M059J (cell line): ENCODE measurements around the gene KLF13. TPM values are rescaled to one million over a fixed set of nuclear protein-coding genes. Genes with fewer than 3 reads are reported as not detected.
A peak's percentile ranks its signal among the peaks of the same experiment; 100 is the strongest.

Experiments
- DNase-seq: peaks from one replicate; pipeline ENCODE4 v3.0.0-alpha.2; 2012; ENCODE audit warnings: low read depth
- total RNA-seq: library from RNA; depleted of rRNA; stranded (reverse); fragments of >200 nt; shearing (Covaris generic); gene quantifications from 2 replicates; pipeline ENCODE4 v1.2.3, GENCODE V29; 2014; rRNA removed

KLF13 gene
- total RNA-seq, 1 experiment from 2014 or later, result 16.8 TPM

DNA sequence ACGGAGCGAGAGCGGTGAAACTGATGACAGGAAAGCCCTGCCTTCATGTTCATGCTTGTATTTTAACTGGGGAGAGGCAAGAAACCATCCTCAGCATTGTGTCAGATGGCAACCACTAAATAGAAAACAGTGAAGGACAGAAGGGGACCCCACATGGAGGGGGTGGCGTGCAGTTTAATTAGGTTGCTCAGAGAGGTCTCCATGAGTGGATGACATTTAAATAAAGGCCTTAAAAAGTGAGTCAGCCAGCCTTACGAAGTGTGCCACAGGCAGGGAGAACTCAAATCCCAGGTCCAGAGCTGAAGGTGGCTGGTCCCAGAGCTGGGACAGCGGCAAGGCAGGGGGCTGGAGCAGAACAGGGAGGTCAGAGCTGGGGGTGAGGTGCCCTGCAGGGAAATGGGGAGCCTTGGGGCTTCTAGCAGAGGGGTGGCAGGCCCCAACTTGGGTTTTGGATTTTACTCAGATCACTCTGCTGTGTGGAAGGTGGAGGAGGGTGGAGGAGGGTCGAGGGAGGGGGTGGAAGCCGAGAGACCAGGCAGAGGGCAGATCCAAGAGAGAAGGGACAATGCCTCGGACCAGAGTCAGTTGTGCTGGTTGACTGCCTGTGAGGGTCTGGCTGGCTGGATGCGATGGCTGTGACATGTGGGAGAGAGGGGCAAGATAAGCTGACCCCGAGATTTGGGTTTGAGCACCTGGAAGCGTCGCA is 73.7 kb downstream of the KLF13 start:
- DNase-seq, result peak; percentile 21

DNA sequence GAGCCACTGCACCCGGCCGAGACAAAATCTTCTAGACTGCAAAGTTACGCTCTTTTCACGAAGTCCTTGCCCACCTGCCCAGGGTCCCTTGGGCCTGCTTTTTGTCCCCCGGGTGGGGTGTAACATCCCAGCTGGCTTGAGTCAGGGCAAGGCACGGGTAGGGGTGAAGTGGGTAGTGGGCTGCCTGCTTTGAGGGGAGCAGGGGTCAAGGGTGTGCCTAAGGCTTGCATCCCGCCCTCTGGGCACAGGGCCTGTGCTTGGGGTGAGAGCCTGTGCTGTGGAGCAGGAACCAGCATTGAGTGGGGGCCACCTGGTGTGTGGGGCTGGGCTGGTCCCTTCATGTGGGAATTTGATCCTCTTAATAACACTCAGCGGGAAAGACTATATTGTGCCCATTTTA is 74.6 kb downstream of the KLF13 start:
- DNase-seq, result no peak

DNA sequence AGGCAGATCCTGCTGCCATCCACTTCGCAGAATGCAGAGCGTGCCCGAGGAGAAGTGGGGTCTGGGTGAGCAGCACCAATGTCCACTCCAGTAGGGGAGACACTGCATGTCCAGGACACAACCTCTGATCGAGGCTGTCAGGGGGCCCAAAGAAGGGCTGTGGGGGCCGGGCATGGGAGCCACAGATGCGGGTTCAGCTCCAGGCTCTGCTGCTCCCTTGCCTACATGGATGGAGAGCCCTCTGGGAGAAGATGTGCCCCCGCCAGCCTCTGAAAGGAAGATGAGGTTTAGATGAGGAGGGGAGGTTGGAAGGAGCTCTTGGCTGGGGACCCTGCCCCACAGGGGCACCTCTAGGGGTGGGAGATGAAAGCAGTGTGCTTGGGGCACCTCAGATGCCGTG is 75.4 kb downstream of the KLF13 start:
- DNase-seq, result no peak

DNA sequence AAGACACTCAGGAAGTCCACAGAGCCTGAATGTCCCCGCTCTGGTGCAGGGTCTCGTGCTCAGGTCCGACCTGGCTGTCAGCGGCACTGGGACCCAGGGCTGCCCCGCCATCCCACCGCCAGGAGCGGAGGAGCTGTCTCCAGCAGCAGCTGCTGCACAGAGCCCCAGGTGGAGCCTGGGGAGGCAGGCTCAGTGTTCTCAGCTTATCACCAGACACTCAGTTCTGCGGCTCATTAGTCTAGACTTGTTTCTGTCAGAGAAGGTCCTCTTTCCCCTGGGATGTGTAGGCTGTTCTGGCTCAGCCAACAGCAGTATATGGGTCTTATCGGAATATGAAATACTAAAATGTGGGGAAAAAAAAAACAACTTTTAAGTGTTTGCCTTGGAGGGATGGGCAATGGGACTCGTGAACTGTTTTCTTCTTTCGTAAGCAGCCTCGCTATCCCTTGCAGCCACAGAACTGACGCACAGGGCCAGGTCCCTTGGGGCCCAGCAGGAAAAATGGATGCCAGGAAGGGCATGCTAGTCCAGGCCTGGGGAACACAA is 75.9 kb downstream of the KLF13 start:
- no peak for DNase-seq

DNA sequence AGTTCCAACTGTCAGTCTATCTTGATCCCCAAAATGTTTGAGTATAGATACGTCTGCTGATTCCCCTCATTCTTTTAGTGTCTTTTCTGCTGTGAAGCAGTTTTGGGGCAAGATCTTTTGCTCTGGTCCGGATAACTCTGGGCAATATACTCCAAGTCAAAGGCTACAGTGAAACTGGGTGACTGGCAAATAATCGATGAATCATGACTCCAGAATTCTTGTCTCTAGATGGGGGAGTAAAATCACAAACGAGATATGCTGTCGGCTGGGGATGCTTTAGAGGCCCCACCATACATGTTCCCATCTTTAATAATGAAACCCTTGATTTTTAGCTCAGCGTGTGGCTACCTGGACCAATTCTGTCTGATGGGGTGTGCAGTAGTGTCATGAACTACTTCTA is 76.5 kb downstream of the KLF13 start:
- peak; percentile 10 for DNase-seq

DNA sequence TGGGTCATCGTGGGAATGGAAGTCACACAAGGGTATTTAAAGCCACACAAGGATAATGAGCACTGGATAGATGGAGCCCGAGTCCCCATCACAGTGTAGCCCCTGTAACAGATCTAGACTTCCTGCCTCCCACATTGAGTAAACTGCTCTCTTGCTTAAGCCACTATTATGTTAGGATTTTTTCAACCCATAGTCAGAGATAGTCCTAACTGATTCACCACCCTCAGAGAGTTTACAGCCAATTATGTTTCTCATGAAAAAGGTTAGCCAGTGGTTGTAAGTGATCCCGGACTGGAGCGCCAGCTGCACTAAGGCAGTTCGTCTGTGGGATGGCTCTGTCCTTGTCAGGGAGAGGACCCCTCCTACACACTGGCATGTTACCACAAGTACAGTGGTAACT is 77.0 kb downstream of the KLF13 start:
- no peak for DNase-seq

DNA sequence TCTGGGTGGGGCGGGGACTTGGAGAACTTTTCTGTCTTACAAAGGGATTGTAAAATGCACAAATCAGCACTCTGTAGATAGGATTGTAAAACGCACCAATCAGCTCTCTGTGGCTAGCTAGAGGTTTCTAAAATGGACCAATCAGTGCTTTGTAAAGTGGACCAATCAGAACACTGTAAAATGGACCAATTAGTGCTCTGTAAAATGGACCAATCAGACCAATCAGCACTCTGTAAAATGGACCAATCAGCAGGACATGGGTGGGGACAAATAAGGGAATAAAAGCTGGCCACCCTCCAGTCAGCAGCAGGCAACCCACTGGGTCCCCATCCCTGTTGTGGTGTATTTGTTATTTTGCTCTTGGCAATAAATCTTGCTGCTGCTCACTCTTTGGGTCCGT is 77.7 kb downstream of the KLF13 start:
- no peak for DNase-seq

DNA sequence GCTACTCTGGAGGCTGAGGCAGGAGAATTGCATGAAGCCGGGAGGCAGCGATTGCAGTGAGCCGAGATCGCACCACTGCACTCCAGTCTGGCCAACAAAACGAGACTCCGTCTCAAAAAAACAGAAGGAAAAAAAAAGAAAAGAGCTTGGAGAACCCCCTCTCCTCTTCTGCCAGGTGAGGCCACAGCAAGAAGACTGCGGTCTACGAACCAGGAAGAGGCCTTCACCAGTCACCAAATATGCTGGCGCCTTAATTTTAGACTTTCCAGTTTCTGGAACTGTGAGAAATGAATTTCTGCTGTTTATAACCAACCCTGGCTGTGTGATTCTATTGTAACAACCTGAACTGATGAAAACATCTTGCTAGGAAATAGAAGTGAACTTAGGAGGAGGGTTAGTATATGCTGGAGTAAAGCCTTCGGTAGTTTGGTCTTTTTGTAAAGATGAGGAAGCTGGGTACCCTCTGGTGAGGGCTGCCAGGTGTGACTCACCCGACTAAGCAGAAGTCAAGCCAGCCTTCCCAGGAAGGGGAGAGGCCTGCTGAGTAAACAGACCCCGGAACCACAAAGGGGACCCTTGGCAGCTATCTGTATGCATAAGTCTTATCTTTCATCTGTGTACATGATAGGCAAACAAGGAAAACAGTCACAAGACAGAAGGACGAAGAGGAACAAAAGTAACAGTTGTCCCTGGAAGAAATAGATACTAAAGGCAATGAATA is 78.7 kb downstream of the KLF13 start:
- DNase-seq, result peak; percentile 61

DNA sequence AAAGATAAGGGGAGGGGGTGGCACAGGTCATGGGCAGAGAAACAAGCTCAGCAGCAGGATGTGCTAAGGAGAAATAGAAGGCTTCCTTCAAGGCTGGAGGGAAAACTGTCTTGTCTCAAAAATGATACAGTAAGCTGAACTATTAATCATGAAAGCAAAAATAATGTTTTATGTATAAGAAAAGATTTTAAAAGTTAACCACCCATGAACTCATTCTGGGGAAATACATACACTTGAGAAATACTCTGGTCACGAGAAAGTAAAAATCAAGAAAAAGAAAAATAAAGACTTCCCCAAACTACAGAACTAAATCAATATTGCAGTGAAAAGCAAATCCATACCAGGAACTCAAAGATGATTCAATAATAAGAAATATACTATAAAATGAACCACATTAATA is 80.7 kb downstream of the KLF13 start:
- no peak for DNase-seq

DNA sequence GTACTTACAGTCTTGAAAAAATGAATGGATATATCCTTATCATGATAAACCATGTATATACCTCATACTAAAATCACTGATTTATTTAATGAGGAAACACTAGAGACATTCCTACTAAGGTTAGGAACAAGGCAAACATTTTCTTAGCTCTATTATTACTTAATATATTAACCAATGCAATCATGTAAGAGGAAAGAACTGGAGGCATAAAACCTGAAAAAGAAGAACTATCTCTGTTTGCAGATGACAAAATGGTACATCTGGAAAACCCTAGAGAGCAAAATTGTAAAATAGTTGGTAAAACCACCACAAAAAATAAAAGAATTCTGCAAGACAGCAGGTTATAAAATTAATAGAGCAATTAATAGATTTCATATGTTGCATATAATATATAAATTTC is 81.2 kb downstream of the KLF13 start:
- no peak for DNase-seq

DNA sequence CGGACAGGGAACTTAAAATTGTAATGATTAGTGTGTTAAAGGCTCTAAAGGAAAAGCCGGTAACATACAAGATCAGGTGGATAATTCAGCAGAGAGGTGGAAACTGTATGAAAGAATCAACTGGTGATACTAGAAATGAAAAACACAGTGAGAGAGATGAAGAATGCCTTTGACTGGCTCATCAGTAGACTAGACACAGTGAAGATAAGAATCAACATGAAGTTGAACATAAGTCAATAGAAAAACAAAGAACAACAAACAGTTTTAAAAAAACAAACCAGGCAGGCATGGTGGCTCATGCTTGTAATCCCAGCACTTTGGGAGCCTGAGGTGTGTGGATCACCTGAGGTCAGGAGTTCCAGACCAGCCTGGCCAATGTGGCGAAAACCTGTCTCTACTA is 82.1 kb downstream of the KLF13 start:
- DNase-seq, result no peak

DNA sequence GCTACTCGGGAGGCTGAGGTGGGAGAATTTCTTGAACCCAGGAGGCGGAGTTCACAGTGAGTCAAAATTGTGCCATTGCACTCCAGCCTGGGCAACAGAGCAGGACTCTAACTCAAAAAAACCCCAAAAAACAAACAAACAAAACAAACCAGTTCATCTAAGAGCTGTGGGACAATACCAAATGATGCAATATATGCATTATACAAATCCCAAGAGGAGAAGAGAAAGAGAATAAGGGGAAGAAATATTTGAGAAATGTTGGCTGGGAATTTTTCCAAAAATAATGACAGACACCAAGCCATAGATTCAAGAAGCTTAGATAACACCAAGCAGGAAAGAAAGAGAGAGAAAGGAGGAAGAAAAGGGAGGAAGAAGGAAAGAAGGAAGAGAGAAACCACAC is 82.5 kb downstream of the KLF13 start:
- DNase-seq, result no peak

DNA sequence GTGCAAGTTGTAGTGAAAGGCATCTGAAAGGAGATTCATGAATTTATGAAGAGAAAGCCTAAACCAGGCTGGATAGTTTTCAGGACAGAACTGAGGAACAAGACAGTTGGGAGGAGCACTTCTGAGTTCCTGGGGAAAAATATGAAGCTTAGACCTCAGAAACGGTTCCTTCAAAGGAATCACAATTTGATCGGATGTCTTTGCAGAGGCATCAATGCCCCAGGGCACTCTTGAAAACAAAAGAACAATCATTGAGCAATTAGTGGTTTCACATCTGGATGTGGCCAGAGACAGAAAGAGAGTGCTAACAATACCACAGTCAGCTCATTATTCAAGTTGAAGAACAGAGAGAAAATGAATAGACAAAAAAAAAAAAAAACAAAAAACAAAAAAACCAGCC is 86.2 kb downstream of the KLF13 start:
- DNase-seq, result no peak

DNA sequence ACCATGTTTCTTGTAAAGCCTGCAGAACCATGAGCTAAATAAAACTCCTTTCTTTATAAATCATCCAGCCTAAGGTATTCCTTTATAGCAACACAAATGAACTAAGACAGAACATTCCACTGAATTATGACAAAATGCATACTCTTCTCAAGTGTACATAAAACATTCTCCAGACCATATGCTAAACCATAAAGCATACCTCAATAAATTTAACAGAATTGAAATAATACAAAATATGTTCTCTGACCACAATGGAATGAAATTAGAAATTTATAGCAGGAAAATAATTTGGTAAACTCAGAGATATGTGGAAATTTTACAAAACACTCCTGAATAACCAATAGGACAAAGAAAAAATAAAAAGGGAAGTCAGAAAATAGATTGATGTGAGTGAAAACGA is 88.6 kb downstream of the KLF13 start:
- DNase-seq, result no peak

DNA sequence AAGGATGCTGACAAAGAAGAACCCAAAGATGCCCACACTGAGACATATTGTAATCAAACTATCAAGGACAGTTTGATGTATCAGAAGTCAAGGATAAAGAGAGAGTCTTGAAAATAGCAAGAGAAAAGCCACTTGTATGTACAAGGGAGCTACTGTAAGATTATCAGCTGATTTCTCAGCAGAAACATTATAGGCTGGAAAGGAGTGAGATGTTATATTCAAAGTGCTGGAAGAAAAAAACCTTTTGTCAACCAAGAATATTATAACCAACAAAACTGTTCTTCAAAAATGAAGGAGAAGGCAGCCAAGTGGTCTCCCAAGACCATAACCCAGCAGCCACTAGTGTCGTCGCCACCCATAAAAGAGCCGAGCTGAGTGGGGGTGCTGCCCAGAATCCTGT is 93.2 kb downstream of the KLF13 start:
- no peak for DNase-seq

DNA sequence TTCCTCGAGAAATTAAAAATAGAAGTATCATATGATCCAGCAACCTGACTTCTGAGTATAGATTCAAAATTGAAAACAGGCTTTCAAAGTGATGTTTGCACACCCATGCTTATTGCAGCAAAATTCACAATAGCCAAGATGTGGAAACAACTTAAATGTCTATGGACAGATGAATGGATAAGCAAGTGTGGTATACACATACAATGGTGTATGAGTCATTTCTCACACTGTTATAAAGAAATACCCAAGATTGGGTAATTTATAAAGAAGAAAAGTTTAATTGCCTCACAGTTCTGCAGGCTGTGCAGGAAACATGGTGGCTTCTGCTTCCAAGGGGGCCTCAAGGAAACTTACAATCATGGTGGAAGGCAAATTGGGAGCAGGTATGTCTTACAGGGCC is 100.8 kb downstream of the KLF13 start:
- no peak for DNase-seq

Other genes with a start within 250 kb of the KLF13 start
- 0.02 TPM in 1 of 2 replicates, not detected in the other for gene TRPM1, start 225.1 kb upstream of the KLF13 start, total RNA-seq